HL-60 (cell line): ENCODE data around the gene PPP1R14C.

Experiments used
- DNase-seq, 2 experiments: peaks; one replicate each; pipeline ENCODE4 v3.0.0-alpha.2; 2010 to 2020; ENCODE audit warnings: low read depth in 1 of 2, low spot score in 1 of 2
- H3K27ac ChIP-seq: fragments of 250-450 bp; sonication (Bioruptor Pico); replicated peaks from 2 replicates; pipeline ENCODE4 v1.5.1; 2020; ENCODE audit warnings: mild to moderate bottlenecking, moderate library complexity
- H3K27me3 ChIP-seq: fragments of 250-450 bp; sonication (Bioruptor Pico); 2 replicates; pipeline ENCODE4 v1.5.1; 2021; ENCODE audit warnings: mild to moderate bottlenecking, moderate library complexity; ENCODE audit not compliant: insufficient read depth, poor library complexity, severe bottlenecking
- H3K4me3 ChIP-seq: replicated peaks from 2 replicates; pipeline ENCODE4 v1.5.1; 2011; ENCODE audit warnings: mild to moderate bottlenecking, control low read depth, low read length; ENCODE audit not compliant: insufficient read depth
- GABPA ChIP-seq: IDR thresholded peaks from 2 replicates; pipeline ENCODE4 v1.6.1; 2012; ENCODE audit warnings: low read depth
- POLR2AphosphoS5 ChIP-seq: IDR thresholded peaks from 2 replicates; pipeline ENCODE4 v1.6.1; 2012; ENCODE audit warnings: low read depth
- SPI1 ChIP-seq: IDR thresholded peaks from 2 replicates; pipeline ENCODE4 v1.6.1; 2012; ENCODE audit warnings: low read depth, mild to moderate bottlenecking, borderline replicate concordance
- TF ChIP-seq, protein P1 (sequence below): IDR thresholded peaks from 2 replicates; pipeline ENCODE4 v1.6.1; 2012; ENCODE audit warnings: low read depth; ENCODE audit not compliant: insufficient replicate concordance
- TF ChIP-seq, protein P2 (sequence below): IDR thresholded peaks from one replicate; pipeline ENCODE4 v1.5.1; 2011; ENCODE audit warnings: low read length, control low read depth, inconsistent platforms; ENCODE audit not compliant: insufficient read depth

Gene PPP1R14C

DNA sequence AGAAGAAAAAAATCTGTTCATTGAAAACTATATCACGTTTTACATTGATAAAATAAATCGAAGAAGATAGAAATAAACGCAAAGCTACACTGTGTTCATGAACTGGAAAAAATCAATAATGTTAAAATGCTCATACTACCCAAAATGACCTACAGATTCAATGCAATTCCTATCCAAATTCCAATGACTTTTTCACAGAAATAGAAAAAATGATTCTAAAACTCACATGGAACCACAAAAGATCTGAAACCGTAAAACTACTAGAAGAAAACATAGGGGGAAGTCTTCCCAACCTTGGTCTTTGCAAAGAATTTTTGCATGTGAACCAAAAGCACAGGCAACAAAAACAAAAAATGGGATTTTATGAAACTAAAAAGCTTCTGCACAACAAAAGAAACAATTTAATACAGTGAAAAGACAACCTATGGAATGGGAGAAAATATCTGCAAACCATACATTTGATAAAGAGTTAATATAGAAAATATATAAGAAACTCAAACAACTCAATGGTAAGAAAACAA lies 40.0 kb upstream of the PPP1R14C start:
- Histone ChIP-seq H3K4me3 (no peak overlapping the region), H3K27me3 (no peaks in the 10 kb centered on the region), H3K27ac (no peak overlapping the region)
- DNase-seq, result no peak
- TF ChIP-seq, protein P1, sequence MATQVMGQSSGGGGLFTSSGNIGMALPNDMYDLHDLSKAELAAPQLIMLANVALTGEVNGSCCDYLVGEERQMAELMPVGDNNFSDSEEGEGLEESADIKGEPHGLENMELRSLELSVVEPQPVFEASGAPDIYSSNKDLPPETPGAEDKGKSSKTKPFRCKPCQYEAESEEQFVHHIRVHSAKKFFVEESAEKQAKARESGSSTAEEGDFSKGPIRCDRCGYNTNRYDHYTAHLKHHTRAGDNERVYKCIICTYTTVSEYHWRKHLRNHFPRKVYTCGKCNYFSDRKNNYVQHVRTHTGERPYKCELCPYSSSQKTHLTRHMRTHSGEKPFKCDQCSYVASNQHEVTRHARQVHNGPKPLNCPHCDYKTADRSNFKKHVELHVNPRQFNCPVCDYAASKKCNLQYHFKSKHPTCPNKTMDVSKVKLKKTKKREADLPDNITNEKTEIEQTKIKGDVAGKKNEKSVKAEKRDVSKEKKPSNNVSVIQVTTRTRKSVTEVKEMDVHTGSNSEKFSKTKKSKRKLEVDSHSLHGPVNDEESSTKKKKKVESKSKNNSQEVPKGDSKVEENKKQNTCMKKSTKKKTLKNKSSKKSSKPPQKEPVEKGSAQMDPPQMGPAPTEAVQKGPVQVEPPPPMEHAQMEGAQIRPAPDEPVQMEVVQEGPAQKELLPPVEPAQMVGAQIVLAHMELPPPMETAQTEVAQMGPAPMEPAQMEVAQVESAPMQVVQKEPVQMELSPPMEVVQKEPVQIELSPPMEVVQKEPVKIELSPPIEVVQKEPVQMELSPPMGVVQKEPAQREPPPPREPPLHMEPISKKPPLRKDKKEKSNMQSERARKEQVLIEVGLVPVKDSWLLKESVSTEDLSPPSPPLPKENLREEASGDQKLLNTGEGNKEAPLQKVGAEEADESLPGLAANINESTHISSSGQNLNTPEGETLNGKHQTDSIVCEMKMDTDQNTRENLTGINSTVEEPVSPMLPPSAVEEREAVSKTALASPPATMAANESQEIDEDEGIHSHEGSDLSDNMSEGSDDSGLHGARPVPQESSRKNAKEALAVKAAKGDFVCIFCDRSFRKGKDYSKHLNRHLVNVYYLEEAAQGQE, result no peak
- TF ChIP-seq POLR2AphosphoS5, result no peak
- no peak for TF ChIP-seq SPI1
- TF ChIP-seq, protein P2, sequence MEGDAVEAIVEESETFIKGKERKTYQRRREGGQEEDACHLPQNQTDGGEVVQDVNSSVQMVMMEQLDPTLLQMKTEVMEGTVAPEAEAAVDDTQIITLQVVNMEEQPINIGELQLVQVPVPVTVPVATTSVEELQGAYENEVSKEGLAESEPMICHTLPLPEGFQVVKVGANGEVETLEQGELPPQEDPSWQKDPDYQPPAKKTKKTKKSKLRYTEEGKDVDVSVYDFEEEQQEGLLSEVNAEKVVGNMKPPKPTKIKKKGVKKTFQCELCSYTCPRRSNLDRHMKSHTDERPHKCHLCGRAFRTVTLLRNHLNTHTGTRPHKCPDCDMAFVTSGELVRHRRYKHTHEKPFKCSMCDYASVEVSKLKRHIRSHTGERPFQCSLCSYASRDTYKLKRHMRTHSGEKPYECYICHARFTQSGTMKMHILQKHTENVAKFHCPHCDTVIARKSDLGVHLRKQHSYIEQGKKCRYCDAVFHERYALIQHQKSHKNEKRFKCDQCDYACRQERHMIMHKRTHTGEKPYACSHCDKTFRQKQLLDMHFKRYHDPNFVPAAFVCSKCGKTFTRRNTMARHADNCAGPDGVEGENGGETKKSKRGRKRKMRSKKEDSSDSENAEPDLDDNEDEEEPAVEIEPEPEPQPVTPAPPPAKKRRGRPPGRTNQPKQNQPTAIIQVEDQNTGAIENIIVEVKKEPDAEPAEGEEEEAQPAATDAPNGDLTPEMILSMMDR, result no peak
- TF ChIP-seq GABPA, result no peak

DNA sequence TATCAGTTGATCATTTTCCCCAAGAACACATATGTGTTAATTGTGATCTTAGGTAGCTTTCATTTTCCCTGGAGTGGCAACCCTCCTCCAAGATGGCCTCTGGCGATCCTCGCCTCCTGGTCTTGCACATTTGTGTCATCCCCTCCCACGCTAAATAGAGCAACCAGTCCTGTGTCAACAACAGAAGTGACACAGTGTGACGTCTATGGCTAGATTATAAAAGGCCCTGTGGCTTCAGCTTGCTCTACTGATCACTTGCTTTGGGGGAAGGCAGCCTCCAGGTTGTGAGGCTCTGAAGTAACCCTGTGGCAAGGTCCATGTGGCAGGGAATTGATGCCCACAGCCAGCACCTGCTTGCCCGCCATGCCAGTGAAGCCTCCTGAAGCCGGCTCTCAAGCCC lies 30.6 kb upstream of the PPP1R14C start:
- TF ChIP-seq GABPA (no peak), POLR2AphosphoS5 (no peak), SPI1 (no peak)
- TF ChIP-seq, protein P2, result no peak
- TF ChIP-seq, protein P1, result no peak
- DNase-seq, result no peak
- peaks cover 2% of the 10 kb centered on the region for H3K27me3 ChIP-seq
- H3K4me3 ChIP-seq, result no peak overlapping the region
- H3K27ac ChIP-seq, result no peak overlapping the region

DNA sequence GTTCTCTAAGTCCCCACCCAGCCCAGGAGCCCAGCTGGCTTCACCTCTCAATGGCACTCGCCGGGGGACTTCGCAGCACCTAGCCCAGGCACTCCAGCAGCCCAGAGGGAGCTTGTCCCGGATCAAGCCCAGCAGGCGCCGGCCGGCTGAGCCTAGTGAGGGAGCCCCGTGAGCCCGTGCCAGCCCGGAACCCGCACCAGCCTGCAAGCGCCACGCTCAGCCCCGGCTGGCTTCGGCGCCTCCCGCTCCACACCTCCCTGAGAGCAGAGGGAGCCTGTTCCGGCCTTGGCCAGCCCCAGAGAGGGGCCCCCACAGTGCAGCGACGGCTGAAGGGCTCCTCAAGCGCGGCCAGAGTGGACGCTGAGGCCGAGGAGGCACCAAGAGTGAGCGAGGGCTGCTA lies 27.1 kb upstream of the PPP1R14C start:
- no peak overlapping the region for H3K4me3 ChIP-seq
- H3K27me3 ChIP-seq, result peaks cover 2% of the 10 kb centered on the region
- TF ChIP-seq SPI1 (no peak), GABPA (no peak), POLR2AphosphoS5 (no peak)
- TF ChIP-seq, protein P2, result no peak
- TF ChIP-seq, protein P1, result no peak
- DNase-seq, result no peak
- no peak overlapping the region for H3K27ac ChIP-seq
